Aorta (tissue), 5 donors: Measurements from ENCODE around the gene GRIN3A. TPM values are rescaled to one million over a fixed set of nuclear protein-coding genes. Genes with fewer than 3 reads are reported as not detected.
"Not testable (repeated sequence)": the region's sequence is repeated elsewhere in the genome, so short reads cannot be mapped to it uniquely, and the experiment has no call there.

Experiments
- ATAC-seq: fragments of 200-7000 bp; cut with Tn5 transposase; one replicate; pipeline ENCODE4 v1.9.1; 2022; ENCODE audit warnings: moderate library complexity; ENCODE audit not compliant: low FRiP score
- DNase-seq, 2 donors: peaks; one replicate each; pipeline ENCODE4 v3.0.0-alpha.2; 2020
- H3K27ac ChIP-seq, 2 donors: one replicate each; pipeline ENCODE4 v1.5.1; 2013; ENCODE audit warnings: low read length in 2 of 2, mild to moderate bottlenecking in 2 of 2, moderate library complexity in 2 of 2, control low read depth in 1 of 2, inconsistent platforms in 1 of 2, low read depth in 1 of 2
- H3K27me3 ChIP-seq, 2 donors: one replicate each; pipeline ENCODE4 v1.6.1; 2013; ENCODE audit warnings: control low read depth in 1 of 2, low read length in 1 of 2, mild to moderate bottlenecking in 1 of 2, moderate library complexity in 1 of 2; ENCODE audit not compliant: insufficient read depth in 2 of 2, control insufficient read depth in 1 of 2
- H3K36me3 ChIP-seq, 2 donors: one replicate each; pipeline ENCODE4 v1.6.1; 2013; ENCODE audit warnings: control low read depth in 1 of 2, low read length in 1 of 2, mild to moderate bottlenecking in 1 of 2; ENCODE audit not compliant: insufficient read depth in 2 of 2, control insufficient read depth in 1 of 2
- H3K4me1 ChIP-seq, 2 donors: one replicate each; pipeline ENCODE4 v1.6.1; 2013; ENCODE audit warnings: low read length in 2 of 2, control low read depth in 1 of 2, mild to moderate bottlenecking in 1 of 2, moderate library complexity in 1 of 2; ENCODE audit not compliant: insufficient read depth in 2 of 2, control insufficient read depth in 1 of 2
- H3K4me3 ChIP-seq, 2 donors: one replicate each; pipeline ENCODE4 v1.5.1; 2013; ENCODE audit warnings: low read length in 2 of 2, control low read depth in 1 of 2, mild to moderate bottlenecking in 1 of 2
- H3K9me3 ChIP-seq: one replicate; pipeline ENCODE4 v1.6.1; 2013; ENCODE audit warnings: mild to moderate bottlenecking, low read length; ENCODE audit not compliant: control insufficient read depth
- WGBS, 2 donors: extraction: QIAGEN DNeasy Blood & Tissue Kit; methylation state at CpG; one replicate each; pipeline ENCODE4 v1.1.7; 2013; 5-methylcytosine and 5-hydroxymethylcytosine counted together
- intact Hi-C, 2 donors: fragments of 100-400 bp; cut with DNase I; formaldehyde crosslinking; loops; one replicate each; pipeline versions ENCODE4 v1.14.2 to v1.15.0; 2022
- polyA plus RNA-seq, 2 donors: library from polyadenylated mRNA; stranded (reverse); fragments of 200-250 nt; gene quantifications; one replicate each; pipeline ENCODE4 v1.2.3, GENCODE V29; 2013
- total RNA-seq, 2 donors: library from RNA; stranded (reverse); fragmentation: NEBNext Ultra II Directional; extraction: Animal tissue kit (Norgen Biotek cat#: 25700); gene quantifications; one replicate each; pipeline ENCODE4 v1.2.1, GENCODE V29; 2021
- donor health status: healthy with polysubstance abuse.
- donor health status: Bipolar disorder and iron deficiency.
- donor health status: DM: no; HTN: no; CAD: no.
- donor health status: DM: no; HTN: no; CAD: no.
- donor health status: DM: yes; HTN: yes; CAD: no.

Gene GRIN3A
- total and polyA plus RNA-seq, 4 donors = 0.13 to 0.33 TPM; not detected in 2

DNA sequence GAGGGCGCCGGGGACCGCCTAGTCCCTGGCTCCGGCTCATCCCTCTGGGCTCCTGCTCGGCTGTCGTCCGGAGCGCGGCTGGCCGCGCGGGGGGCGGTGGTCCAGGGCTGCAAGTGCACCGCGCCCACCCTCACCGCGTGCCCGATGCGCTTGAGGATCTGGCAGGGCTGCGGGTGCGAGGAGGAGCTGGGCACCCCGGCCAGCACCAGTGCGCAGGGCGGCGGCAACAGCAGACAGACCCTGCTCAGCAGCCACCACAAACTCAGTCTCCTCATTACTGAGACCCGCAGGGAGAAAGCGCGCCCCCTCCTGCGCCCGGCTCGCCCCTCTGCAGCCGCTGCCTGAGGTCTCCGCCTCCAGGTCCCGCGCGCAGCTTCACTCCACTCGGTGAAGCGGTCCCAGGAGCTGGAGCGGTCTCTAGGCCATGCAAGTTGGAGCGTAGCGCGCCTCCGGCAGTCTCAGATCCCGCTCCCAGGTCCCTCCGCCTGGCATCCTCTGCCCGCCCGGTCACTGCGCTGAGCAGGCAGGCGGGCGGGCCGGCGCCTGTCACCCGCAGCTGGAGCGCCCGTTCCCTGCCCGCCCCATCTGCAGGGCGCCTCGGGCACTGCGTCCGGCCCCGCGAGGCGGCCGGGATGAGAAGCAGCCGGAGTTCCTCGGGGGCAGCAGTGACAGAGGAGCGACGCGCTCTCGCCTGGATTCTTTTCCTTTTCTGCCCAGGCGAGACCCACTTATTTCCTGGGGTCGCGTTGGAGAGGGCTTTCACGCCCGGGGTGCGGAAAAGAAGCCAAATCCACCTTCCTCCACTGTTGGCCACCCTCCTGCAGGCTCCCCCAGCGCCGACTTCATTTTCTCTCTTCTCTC, 512 bp downstream of the GRIN3A start:
- Histone ChIP-seq H3K4me3 (peak overlapping the region in 1 of 2 donors; percentile 16), H3K4me1 (no peaks in the 10 kb centered on the region), H3K27me3 (peaks cover 0 to 2% of the 10 kb centered on the region in 2 donors), H3K27ac (no peak overlapping the region), H3K36me3 (no peaks in the 10 kb centered on the region), H3K9me3 (no peaks in the 10 kb centered on the region)
- WGBS, 2 donors = 0 to 1% methylated on average over 66 to 78 of the region's 78 CpGs
- DNase-seq (peak; percentile 44 to 78), ATAC-seq (peak; percentile 36)
- intact Hi-C loops = no loop called here

DNA sequence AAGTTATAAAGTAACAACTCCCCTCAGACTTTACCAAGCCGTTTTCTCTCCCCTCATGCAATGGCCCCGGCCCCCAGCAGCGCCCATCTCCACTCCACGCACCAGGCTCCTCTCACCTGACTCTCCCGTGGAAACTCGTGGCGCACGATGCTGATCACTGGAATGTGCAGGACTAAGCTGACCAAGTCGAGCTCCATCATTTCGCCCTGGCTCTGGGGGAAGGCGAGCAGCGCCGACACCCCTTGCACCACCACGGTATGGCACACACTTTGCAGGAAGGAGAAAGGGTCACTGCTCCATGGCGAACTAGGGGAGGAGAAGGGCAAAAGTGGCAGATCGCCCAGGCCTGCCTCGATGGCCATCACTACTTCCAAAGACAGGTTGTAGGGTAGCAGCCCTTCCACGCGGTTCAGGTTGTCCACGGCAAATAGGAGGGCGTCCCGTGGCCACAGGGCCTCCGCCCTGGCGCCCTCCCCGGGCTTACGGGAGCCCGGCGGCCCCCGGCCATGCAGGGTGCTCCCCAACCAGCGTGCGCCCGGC, 1.2 kb downstream of the GRIN3A start:
- ATAC-seq (no peak), DNase-seq (peak; percentile 35 to 62)
- WGBS, 2 donors = 9 to 12% methylated on average over 23 to 32 of the region's 32 CpGs
- intact Hi-C loops = no loop called here
- no peaks in the 10 kb centered on the region for H3K9me3 ChIP-seq
- H3K4me3 ChIP-seq = no peak overlapping the region
- H3K27ac ChIP-seq = no peak overlapping the region
- H3K36me3 ChIP-seq = no peaks in the 10 kb centered on the region
- H3K4me1 ChIP-seq = no peaks in the 10 kb centered on the region
- H3K27me3 ChIP-seq = peaks cover 0 to 2% of the 10 kb centered on the region in 2 donors

DNA sequence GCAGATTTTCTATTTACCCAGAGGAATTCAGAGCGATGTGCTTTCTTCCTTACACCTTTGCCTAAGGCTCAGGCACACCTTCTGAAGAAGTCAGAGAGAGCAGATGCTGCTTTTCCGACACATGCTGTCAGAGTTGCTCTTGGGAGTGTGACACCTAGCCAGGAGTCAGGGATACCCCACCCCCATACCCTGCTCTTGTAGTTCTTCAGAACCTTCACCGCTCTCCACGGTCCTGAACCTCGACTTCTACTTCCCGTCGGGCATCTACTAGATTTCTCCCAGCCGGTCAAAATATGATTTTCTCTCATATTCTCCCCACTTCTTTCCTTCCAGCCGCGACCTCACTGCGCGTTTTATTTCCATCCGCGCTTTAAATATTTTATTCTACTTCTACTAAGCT, 1.7 kb downstream of the GRIN3A start:
- ATAC-seq (no peak), DNase-seq (peak; percentile 42 to 73)
- Histone ChIP-seq H3K9me3 (no peaks in the 10 kb centered on the region), H3K4me3 (no peak overlapping the region), H3K36me3 (no peaks in the 10 kb centered on the region), H3K4me1 (no peaks in the 10 kb centered on the region), H3K27ac (no peak overlapping the region), H3K27me3 (peaks cover 0 to 2% of the 10 kb centered on the region in 2 donors)
- intact Hi-C loops = no loop called here
- 4% methylated on average over 14 of the region's 14 CpGs for WGBS, 2 donors

DNA sequence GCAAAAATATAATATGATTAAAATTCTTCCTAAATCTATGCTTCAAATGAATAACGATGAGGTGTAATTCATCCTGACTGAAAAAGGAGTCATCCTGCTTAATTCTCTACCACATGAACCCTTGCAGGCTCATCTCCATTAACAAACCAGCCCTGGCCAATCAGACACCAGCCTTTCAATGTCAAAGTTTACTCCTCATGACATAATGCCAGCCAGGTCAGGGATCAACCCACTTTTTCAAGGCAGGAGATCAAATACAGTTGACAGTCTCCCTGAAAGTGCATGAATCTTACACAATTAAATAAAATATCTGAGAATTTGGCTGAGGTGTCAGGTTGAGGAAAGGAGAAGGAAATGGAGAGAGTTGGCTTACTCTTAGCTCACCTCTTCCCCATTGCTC, 7.0 kb downstream of the GRIN3A start:
- 29 to 89% methylated on average over 1 of the region's 1 CpG for WGBS, 2 donors
- no peaks in the 10 kb centered on the region for H3K36me3 ChIP-seq
- no peaks in the 10 kb centered on the region for H3K4me1 ChIP-seq
- no peaks in the 10 kb centered on the region for H3K9me3 ChIP-seq
- no peak for ATAC-seq
- intact Hi-C loops = no loop called here
- no peak overlapping the region for H3K4me3 ChIP-seq
- no peak overlapping the region for H3K27ac ChIP-seq
- no peak for DNase-seq
- no peaks in the 10 kb centered on the region for H3K27me3 ChIP-seq

DNA sequence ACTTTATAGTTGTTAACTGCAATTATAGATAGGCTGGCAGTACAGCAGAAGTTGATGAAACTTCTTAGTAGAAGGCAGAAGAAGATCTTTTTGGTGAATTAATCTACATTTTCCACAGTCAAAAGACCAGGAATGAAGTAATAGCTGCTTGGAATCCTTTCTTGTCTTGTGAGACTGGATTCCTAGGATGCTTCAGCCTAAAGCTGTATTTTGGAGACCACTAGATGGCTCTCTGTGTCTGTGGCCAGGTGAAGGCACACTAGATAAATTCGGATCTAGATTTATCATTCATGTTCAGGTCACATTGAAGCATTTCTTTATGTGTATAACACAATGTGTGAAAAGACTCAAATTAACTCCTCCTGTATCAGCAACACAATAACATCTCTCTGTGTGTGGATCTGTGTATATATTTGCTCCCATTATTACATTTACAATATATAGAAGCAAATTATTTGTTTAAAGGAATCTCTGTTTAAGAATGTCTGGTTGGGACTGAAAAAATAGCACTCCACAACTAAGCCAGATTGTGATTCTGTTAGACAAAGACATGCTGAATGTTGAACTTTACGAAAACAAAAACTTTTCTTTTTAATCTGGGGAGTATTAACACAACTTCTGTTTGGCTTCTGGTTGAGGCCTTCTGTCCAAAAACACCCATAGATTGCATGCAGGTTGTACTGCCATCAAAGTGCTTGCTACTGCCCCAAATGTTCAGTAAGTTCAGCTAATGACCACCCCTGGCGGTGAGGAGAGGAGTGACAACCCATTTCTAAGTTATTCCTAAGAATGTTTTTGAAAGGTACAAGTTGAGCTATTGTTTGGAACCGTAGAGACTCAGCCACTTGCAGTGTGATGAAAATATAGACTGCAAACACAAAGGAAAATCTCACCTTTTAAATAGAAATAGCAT, 10.6 kb downstream of the GRIN3A start:
- Histone ChIP-seq H3K27me3 (no peaks in the 10 kb centered on the region), H3K27ac (no peak overlapping the region), H3K9me3 (no peaks in the 10 kb centered on the region), H3K36me3 (no peaks in the 10 kb centered on the region), H3K4me1 (no peaks in the 10 kb centered on the region), H3K4me3 (no peak overlapping the region)
- DNase-seq = no peak
- intact Hi-C loops = no loop called here
- 32 to 35% methylated on average over 4 of the region's 4 CpGs for WGBS, 2 donors
- no peak for ATAC-seq

DNA sequence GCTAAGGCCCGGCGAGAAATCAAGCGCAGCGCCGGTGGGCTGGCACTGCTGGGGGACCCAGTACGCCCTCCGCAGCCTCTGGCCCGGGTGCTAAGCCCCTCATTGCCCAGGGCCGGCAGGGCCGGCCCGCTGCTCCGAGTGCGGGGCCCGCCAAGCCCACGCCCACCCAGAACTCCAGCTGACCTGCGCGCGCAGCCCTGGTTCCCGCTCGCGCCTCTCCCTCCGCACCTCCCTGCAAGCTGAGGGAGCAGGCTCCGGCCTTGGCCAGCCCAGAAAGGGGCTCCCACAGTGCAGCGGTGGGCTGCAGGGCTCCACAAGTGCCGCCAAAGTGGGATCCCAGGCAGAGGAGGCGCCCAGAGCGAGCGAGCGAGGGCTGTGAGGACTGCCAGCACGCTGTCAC, 14.2 kb downstream of the GRIN3A start:
- H3K9me3 ChIP-seq, ATAC-seq, intact Hi-C loops, H3K27me3 ChIP-seq, H3K36me3 ChIP-seq, H3K4me3 ChIP-seq, H3K4me1 ChIP-seq, H3K27ac ChIP-seq: not testable (repeated sequence)
- DNase-seq = peak in 1 of 2 donors; percentile 52
- 96 to 97% methylated on average over 22 to 30 of the region's 30 CpGs for WGBS, 2 donors

DNA sequence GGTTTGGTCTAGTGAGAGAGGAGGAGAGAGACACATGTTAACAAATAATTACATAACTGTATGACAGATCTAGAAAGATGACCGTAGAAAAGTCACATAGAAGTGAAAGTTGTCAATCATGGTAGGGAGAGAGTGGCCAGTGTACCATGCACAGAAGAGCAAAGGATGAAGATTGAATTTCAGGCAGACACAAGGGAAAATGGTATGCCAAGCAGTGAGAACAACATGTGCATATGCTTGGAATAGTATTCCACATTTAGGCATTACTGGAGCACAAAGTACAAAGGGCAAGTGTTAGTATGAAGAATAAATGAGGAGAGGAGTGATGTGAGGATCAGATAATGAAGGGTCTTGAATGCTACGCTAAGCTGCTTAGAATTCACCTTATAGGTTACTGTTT, 20.3 kb downstream of the GRIN3A start:
- H3K9me3 ChIP-seq = no peaks in the 10 kb centered on the region
- H3K4me3 ChIP-seq = no peak overlapping the region
- H3K27me3 ChIP-seq = peaks cover 0 to 1% of the 10 kb centered on the region in 2 donors
- intact Hi-C loops = no loop called here
- 51 to 79% methylated on average over 2 of the region's 2 CpGs for WGBS, 2 donors
- no peaks in the 10 kb centered on the region for H3K36me3 ChIP-seq
- no peak overlapping the region for H3K27ac ChIP-seq
- DNase-seq (no peak), ATAC-seq (no peak)
- H3K4me1 ChIP-seq = no peaks in the 10 kb centered on the region

DNA sequence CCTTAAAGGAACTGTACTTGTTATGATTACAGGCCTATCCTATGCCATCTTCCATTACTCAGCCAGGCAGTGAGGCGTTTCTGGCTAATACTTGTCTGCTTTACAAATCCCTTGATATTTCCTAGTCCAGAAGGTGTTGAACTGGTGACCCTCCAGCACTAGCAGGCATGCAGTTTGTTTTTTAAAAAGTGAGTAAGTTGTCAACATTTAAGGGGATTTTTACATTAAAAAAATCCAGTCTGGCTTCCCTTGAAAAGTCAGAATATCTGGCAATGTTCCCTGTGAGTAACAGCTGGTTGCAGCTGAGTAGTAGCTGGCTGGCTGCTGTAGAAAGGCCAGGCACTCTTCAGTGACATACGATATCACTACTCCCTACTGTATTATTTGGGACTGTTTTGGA, 21.8 kb downstream of the GRIN3A start:
- ATAC-seq (no peak), DNase-seq (no peak)
- Histone ChIP-seq H3K27ac (no peak overlapping the region), H3K27me3 (peaks cover 0 to 1% of the 10 kb centered on the region in 2 donors), H3K9me3 (no peaks in the 10 kb centered on the region), H3K4me1 (no peaks in the 10 kb centered on the region), H3K4me3 (no peak overlapping the region), H3K36me3 (no peaks in the 10 kb centered on the region)
- 15 to 31% methylated on average over 2 of the region's 2 CpGs for WGBS, 2 donors
- intact Hi-C loops = no loop called here
